AML-193 (cell line): ENCODE measurements around the gene KIDINS220.

Source experiments
- DNase-seq, 2 experiments: peaks; one replicate each; lab custom pipeline; 2025; lab: John Stamatoyannopoulos, UW

The KIDINS220 gene

DNA sequence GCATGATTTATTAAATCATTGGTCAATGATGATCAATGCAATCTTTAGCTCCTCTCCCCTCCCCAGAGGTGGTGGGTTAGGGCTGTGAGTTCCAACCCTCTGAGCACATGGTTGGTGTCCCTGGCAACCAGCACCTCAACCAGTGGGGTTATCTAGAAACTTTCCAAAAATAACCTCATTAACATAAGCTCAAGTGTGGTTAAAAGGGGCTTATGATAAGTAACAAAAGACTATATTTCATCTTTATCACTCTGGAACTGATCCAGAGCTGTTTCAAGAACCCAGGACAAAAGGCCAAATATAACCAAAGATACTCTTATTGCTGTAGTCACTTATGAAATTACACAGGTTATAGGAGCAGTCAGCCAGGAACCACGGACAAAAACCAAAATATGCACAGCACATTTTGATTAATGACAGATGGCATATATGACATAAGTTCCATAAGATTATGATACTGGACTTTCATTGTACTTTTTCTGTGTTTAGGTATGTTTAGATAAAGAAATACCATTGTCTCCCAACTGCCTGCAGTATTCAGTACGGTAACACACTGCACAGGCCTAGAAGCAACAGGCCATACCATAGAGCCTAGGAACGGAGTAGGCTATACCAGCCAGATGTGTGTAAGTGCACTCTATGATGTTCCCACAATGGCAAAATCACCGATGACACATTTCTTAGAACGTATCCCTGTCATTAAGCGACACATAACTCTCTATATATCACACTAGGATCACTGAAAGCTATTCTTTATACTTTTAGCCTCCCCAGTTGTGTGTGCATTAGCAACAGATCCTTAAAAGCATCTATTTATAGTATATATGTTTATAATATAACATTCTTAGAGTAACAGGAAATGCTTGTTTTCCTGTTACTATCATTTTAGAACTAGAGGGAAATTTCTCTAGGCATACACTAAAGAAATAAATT lies 31.9 kb downstream of the KIDINS220 start:
- DNase-seq, result no peak

GRCh38 chr2:8803658-8804379 lies 33.6 kb downstream of the KIDINS220 start:
- DNase-seq, result no peak

DNA sequence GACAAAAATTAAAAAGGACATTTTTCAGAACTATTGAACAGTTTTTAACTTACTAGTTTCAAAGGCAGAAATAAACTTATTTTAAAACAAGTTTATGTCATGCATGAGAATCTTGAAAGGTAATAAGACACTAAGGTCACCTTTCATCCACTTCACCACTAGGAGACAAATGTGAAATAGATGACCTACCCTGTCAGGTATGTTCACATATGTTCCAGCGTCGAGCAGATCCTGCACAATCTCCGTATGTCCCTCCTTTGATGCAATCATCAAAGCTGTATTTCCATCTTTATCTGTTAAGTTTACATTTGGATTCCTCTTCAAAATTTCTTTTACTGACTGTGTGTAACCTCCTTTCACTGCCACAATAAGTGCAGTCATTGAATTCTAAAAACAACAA lies 34.7 kb downstream of the KIDINS220 start:
- DNase-seq, result no peak

DNA sequence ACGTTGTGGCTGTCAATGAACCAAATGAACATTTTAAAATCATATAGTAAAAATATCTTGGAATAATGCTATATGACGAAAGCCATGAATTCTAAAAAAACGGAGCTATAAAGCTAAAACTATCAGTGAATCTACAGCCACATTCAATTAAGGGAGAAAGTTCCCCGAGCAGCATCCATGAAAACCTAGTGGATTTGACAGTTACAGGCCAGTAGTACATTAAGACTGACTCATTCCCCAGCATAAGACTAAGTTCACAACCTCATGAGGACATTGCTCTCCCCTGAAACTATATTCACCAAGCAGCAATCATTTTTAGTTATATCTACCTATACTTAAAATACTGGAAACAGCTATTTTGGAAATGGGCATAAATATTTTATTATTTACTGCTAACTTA lies 36.6 kb downstream of the KIDINS220 start:
- no peak for DNase-seq

DNA sequence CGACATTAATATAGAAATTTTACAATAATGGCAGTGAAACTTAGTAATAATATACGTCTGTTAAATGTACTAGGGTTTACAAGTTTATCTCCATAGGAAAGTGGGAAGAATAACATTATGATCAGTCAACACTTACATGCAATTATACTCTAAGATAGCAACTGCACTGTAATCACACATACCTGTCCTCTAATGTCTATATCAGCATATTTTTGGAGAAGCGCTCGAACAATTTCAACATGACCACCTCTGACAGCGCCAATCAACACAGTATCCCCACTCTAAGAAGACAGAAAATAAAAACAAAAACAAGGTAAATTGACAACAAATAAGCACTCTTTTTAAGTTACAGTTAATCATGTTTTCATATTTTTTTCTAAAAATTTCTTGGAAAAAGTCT lies 37.2 kb downstream of the KIDINS220 start:
- DNase-seq, result no peak

- no peak for DNase-seq
Measured at GRCh38 chr2:8799004-8799403, 38.4 kb downstream of the KIDINS220 start.

DNA sequence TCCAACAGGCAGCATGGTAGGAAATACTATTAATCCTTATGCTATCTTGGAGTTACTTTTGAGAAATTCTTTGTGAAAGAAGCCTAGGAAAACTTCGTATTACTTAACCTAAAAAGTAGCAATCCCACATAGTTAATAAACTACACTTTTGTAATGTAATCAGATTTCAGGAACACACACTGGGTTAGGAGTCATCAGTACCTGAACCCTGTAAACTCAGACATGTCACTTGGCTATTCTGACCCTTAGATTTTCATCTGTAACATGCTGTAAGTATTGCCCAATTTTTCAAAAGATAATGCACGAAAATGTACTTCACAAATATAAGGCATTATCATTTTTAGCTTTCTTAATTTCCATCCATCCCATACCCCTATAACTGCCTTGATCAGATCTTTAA lies 39.0 kb downstream of the KIDINS220 start:
- no peak for DNase-seq

GRCh38 chr2:8797682-8798081 lies 39.7 kb downstream of the KIDINS220 start:
- DNase-seq, result no peak

DNA sequence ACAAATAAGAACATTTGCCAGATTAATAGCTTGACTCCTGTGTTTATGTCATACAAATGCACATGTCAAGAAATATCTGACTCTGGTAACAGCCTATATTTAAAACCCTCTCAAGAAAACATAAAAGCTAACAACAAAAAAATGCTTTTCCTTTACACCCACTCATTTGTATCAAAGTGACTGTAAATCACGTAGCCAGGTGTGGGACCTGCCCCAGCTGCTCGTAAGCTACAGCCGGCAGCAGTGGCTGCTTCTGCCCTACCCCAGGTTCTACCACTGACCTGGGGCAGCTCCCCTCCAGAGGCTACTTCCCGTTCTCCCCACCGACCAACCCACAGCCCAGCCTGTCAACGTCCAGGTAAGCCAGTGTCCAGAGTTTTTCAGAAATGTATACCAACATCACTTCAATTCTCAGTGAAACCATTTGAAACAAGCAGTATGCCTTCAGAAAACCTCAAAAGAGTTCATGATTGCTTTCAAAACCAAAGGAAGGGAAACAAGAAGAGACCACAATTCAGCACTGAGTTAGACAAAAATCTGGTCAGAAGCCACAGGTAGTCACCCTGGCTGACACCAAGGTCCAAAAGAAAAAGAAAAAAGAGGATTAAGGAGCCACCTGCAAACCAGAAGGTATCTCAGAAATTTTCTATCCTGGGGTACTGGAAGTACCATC lies 40.4 kb downstream of the KIDINS220 start:
- DNase-seq, result no peak

DNA sequence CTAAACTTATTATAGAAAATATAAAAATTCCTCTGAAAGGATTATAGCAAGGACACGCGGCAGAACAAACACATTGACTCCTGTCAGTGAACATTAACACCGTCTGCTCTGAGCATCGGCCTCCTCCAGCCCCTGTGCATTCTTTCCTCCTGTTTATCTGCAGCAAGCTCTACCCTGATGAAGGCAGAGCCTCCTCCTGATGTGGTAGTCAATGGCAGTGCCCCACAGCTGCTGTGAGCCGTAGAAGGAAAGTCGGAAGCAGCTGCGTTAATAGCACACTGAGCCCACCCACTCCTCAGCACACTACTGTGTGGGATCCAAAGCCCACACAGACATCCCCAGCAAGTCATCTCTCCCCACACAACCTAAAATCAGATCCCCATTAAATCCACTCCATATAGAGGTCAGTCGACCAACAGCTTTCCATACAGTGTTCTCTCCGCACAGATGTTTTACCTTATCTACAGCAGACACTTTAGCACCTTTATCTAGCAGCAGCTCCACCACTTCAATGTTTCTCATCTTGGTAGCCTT lies 41.0 kb downstream of the KIDINS220 start:
- DNase-seq, result no peak

DNA sequence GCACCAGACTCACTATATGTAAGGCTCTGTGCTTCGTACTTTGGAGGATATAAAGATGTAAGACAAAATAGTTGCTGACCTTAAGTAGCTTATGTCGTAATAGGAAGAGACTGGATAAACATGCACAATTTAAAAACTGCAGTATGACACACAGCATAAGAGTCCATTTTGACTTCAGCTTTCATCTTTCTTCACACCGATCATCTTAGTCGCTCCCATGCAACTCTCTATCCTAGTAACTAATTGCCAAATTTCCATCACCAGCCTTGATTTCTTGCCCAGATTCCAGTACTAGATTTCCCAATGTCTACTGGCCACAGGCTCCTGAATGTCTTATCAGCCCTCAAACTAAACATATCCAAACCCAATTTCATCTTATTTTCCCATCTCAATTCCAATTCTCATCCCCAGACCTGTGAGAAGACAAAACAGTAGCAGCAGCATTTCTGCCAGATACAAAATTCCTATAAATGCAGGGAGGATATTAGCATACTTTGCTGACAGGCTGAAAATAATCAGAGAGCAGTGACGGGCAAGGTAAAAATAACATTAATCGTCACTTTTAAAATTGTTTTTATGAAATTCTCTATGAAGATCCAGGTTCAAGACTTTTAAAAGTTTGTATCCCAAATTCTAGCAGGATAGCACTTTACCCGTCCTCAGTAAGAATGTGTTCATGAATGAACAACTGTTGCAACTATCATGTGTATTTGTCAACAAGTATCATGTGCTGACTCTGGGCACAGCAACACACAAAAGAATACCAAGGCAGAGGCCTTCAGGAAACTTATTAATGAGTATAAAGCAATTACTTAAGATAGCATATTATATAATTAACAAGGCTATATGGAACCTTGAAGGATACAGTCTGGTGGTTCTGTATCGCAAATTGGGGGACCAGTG lies 42.2 kb downstream of the KIDINS220 start:
- DNase-seq, result no peak

DNA sequence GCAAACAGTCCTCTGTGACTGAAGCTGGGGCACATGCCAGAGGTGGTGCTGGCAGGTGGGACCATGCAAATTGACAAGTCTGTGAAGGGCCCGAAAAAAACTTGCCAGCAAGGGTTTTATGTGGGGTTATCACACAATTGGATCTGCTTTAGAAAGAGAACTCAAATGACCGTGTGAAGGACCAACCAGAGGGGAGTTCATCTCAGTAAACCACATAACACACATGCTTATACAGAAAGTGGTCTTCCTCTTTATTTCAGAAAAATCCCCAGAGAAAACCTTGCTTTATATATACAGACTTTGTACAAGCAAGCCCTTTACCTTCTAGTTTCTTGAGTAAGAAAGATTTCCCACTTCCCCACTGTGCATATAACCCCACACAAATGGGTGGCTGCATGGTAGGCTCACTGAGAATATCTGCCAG lies 46.7 kb downstream of the KIDINS220 start:
- DNase-seq, result no peak

DNA sequence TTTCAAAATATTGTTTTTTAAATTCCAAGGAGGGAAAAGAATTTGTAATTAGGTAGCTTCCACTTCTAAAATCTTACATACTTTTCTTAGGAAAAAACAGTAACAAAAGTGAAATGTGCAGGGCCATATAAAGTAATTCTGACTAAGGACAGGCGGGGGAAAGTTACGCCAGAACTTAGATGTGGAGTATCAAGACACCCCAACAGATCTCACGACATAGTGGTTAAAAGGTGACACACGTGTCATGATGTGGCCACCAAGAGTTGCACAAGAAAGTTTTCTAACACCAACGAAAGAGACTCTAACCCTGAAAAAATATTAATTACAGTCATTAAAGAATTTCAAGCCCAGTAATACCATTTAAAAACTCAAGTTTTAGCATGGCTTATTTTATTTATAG lies 51.0 kb downstream of the KIDINS220 start:
- no peak for DNase-seq

DNA sequence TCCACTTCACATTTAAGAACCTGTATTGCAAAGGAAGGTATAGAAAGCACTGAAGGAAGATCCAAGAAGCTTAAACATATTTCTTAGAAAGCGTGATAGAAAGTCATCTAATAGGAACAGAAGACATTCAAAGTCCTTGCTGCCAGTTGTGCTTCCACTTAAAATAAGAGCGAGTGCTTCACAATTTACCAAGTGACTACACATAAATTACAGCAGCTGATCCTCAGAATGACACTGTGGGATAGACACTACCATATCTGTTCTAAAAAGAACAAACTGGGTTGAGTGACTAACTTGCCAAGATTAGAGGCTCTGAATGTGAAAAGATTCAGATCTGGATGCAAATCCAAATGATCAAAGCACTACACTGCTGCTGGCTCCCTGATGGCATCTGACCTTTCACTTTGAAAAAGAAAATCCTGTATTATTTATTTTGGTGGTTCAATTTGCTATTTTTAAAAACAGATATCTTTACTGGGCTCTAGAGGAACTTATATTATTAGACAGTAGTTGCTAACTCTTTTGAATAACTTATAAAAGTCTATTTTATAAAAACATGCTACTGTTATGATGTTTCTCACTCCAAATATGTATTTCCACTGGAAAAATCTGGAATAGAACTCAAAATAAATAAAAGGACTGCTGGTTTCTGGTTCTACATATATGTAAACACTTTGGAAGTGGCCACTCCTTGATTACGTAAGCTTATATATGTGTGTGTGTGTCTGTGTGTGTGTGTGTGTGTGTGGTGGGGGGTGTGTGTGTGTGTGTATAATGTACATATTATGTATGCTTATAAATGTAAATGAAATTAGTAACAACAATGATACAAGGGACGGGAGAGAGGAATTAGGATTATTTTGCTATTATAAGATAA lies 57.4 kb downstream of the KIDINS220 start:
- no peak for DNase-seq

DNA sequence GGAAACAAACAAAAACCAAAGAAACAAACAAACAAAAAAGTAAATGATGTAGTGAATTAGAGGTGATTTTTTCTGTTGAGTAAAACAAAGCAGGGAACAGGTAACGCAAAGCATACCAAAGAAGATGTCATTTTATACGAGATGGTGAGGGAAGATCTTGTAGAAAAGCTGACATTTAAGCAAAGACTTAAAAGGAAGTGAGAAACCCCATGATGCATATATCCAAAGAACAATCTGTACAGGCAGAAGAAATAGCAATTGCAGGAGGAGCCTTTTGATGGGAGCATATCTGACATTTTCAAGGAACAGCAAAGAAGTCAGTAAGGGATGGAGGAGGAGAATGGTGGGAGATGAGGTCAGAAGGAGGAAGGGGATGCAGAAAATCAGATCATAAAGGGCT lies 63.0 kb downstream of the KIDINS220 start:
- DNase-seq, result no peak

DNA sequence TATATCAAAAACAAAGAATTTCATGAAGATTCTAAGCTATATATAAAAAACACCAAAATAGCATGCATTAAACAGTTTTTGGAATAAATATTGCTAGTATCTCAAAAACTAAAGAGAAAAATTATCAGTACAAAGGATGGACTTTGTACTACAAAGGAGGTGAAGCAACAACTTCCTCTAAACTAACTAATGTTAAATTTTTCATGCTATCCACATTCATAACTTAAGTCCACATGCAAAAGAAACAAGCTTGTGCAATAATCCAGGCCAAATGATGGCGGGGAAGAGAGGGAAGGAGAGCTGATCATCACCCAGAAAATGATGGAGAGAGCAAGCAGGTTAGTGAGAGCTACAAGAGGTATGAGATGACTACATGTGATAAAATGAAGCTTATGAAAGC lies 70.1 kb downstream of the KIDINS220 start:
- peak; percentile 45 to 48 for DNase-seq

DNA sequence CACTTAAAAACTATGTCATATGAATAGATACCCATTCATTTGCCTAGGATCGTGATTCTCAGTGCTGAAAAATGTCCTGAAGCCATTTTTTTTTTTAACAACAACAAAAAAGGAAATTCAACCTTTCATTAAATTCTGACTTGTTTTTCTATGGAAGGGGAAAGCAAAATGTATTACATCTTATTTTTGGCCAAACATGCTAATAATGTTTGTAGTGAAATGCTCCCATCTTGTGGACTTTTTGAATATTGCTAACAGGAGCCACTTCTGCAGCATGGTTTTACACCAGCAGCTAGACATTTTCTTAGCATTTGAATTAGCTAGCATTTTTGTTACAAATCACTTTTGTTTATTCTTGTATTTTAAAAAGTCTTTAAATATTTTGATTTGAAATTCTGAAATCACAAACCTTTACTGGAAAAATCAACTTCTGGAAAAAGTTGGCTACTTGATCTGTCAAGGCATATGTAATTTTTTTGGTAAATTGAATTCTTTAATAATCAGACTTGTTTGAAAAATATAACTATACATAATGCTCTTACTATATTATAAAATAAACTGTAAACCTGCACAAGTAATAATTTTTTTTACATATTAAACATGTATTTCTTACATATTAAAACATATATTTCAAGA lies 75.8 kb downstream of the KIDINS220 start:
- DNase-seq, result peak; percentile 28 to 50

GRCh38 chr2:8756716-8757115 lies 80.7 kb downstream of the KIDINS220 start:
- DNase-seq, result no peak

GRCh38 chr2:8756230-8756629 lies 81.2 kb downstream of the KIDINS220 start:
- no peak for DNase-seq
